ENCODE measurements around the gene TYW1.
"Not testable (repeated sequence)": the region's sequence is repeated elsewhere in the genome, so short reads cannot be mapped to it uniquely, and the experiment has no call there.

The TYW1 gene

GRCh38 chr7:67257779-67258178 is 261.1 kb downstream of the TYW1 start:
- not testable (repeated sequence) for DNase-seq

GRCh38 chr7:67259363-67259762 is 262.7 kb downstream of the TYW1 start:
- not testable (repeated sequence) for DNase-seq

- DNase-seq, result peak in 2 of 5 experiments; percentile 5 to 11
Observed at GRCh38 chr7:67260166-67260586, 263.5 kb downstream of the TYW1 start.

GRCh38 chr7:67264000-67264399 is 267.4 kb downstream of the TYW1 start:
- DNase-seq, result not testable (repeated sequence)

GRCh38 chr7:67266070-67266469 is 269.4 kb downstream of the TYW1 start:
- DNase-seq, result not testable (repeated sequence)

GRCh38 chr7:67267914-67268313 is 271.3 kb downstream of the TYW1 start:
- DNase-seq, result no peak

GRCh38 chr7:67269916-67270315 is 273.3 kb downstream of the TYW1 start:
- DNase-seq, result not testable (repeated sequence)
